Neural progenitor cell (in vitro differentiated cells): ENCODE data around the gene LBH. TPM values are rescaled to one million over a fixed set of nuclear protein-coding genes. Genes with fewer than 3 reads are reported as not detected.

ENCODE experiments used
- DNase-seq: peaks from one replicate; pipeline ENCODE4 v3.0.0-alpha.2; 2016; ENCODE audit warnings: low spot score
- H2AFZ ChIP-seq: fragments of 200-600 bp; sonication (generic); replicated peaks from 2 replicates; pipeline ENCODE4 v1.6.1; 2016; ENCODE audit warnings: antibody characterized with exemption
- H3F3A ChIP-seq: fragments of 200-600 bp; sonication (generic); 2 replicates; pipeline ENCODE4 v1.6.1; 2016; ENCODE audit warnings: antibody characterized with exemption, low read depth
- H3K27ac ChIP-seq: fragments of 200-600 bp; sonication (generic); 2 replicates; pipeline ENCODE4 v1.5.1; 2016; ENCODE audit warnings: mild to moderate bottlenecking
- H3K27me3 ChIP-seq: fragments of 200-600 bp; sonication (generic); 2 replicates; pipeline ENCODE4 v1.6.1; 2016; ENCODE audit warnings: mild to moderate bottlenecking, moderate library complexity
- H3K36me3 ChIP-seq: fragments of 200-600 bp; sonication (generic); 2 replicates; pipeline ENCODE4 v1.5.1; 2016
- H3K4me1 ChIP-seq: fragments of 200-600 bp; sonication (generic); 2 replicates; pipeline ENCODE4 v1.6.1; 2016; ENCODE audit warnings: mixed run types
- H3K4me2 ChIP-seq: fragments of 200-600 bp; sonication (generic); 2 replicates; pipeline ENCODE4 v1.6.1; 2016
- H3K4me3 ChIP-seq: fragments of 200-600 bp; sonication (generic); 2 replicates; pipeline ENCODE4 v1.5.1; 2016
- H3K79me2 ChIP-seq: fragments of 200-600 bp; sonication (generic); 2 replicates; pipeline ENCODE4 v1.6.1; 2016; ENCODE audit warnings: low read depth
- H3K9ac ChIP-seq: fragments of 200-600 bp; sonication (generic); 2 replicates; pipeline ENCODE4 v1.6.1; 2016
- H3K9me3 ChIP-seq: fragments of 200-600 bp; sonication (generic); 2 replicates; pipeline ENCODE4 v1.5.1; 2016; ENCODE audit warnings: low read depth
- H4K20me1 ChIP-seq: fragments of 200-600 bp; sonication (generic); 2 replicates; pipeline ENCODE4 v1.6.1; 2016; ENCODE audit warnings: low read depth
- H3K27ac Mint-ChIP-seq: 3 replicates; pipeline ENCODE4 v1.8.0; 2021; ENCODE audit warnings: mixed read lengths
- H3K27me3 Mint-ChIP-seq: 2 replicates; pipeline ENCODE4 v1.8.0; 2022; ENCODE audit warnings: low read depth, mild to moderate bottlenecking, inconsistent platforms, moderate library complexity, mixed read lengths; ENCODE audit not compliant: insufficient read depth
- H3K36me3 Mint-ChIP-seq: 3 replicates; pipeline ENCODE4 v1.8.0; 2021; ENCODE audit warnings: mixed read lengths
- H3K4me1 Mint-ChIP-seq: 3 replicates; pipeline ENCODE4 v1.8.0; 2021; ENCODE audit warnings: mixed read lengths
- H3K4me3 Mint-ChIP-seq: 3 replicates; pipeline ENCODE4 v1.8.0; 2021; ENCODE audit warnings: mild to moderate bottlenecking, moderate library complexity, mixed read lengths
- H3K9me3 Mint-ChIP-seq: 3 replicates; pipeline ENCODE4 v1.8.0; 2020; ENCODE audit warnings: mixed read lengths
- CTCF ChIP-seq: fragments of 200-600 bp; sonication (generic); IDR thresholded peaks from 2 replicates; pipeline ENCODE4 v1.5.1; 2017; ENCODE audit warnings: antibody characterized with exemption, mild to moderate bottlenecking
- EZH2 ChIP-seq: fragments of 200-600 bp; sonication (generic); IDR thresholded peaks from 2 replicates; pipeline ENCODE4 v1.6.1; 2017; ENCODE audit warnings: antibody characterized with exemption, mild to moderate bottlenecking, moderate library complexity
- EZH2phosphoT487 ChIP-seq: fragments of 200-600 bp; sonication (generic); IDR thresholded peaks from 2 replicates; pipeline ENCODE4 v1.6.1; 2017; ENCODE audit warnings: antibody characterized with exemption
- total RNA-seq: library from RNA; depleted of rRNA; stranded (reverse); fragments of >200 nt; gene quantifications from 2 replicates; pipeline ENCODE4 v1.2.3, GENCODE V29; 2015; ENCODE audit warnings: low replicate concordance

The LBH gene
- total RNA-seq, 1 donor from 2014 or later: 4.2 TPM

GRCh38 chr2:30272761-30273573, 41.6 kb downstream of the LBH start:
- H3K36me3 ChIP-seq: no peaks in the 10 kb centered on the region
- no peak overlapping the region for H3K27ac ChIP-seq
- H4K20me1 ChIP-seq: no peaks in the 10 kb centered on the region
- no peak overlapping the region for H3K9ac ChIP-seq
- H3K36me3 Mint-ChIP-seq: no peaks in the 10 kb centered on the region
- H3K27me3 ChIP-seq: no peaks in the 10 kb centered on the region
- H3K4me3 ChIP-seq: no peak overlapping the region
- H3K9me3 Mint-ChIP-seq: no peaks in the 10 kb centered on the region
- no peak overlapping the region for H3K4me2 ChIP-seq
- H3K4me3 Mint-ChIP-seq: no peak overlapping the region
- no peaks in the 10 kb centered on the region for H3K9me3 ChIP-seq
- H3K27me3 Mint-ChIP-seq: peaks cover 13% of the 10 kb centered on the region
- TF ChIP-seq CTCF (no peak), EZH2 (no peak), EZH2phosphoT487 (no peak)
- H3K4me1 ChIP-seq: no peaks in the 10 kb centered on the region
- no peak for DNase-seq
- H2AFZ ChIP-seq: no peak overlapping the region
- H3K27ac Mint-ChIP-seq: no peak overlapping the region
- no peaks in the 10 kb centered on the region for H3K79me2 ChIP-seq
- peaks cover 8% of the 10 kb centered on the region for H3K4me1 Mint-ChIP-seq
- no peaks in the 10 kb centered on the region for H3F3A ChIP-seq

- H2AFZ ChIP-seq: no peak overlapping the region
- H4K20me1 ChIP-seq: no peaks in the 10 kb centered on the region
- H3K4me3 ChIP-seq: no peak overlapping the region
- no peaks in the 10 kb centered on the region for H3K27me3 ChIP-seq
- no peak overlapping the region for H3K27ac ChIP-seq
- no peak for DNase-seq
- no peaks in the 10 kb centered on the region for H3K9me3 Mint-ChIP-seq
- TF ChIP-seq EZH2: no peak
- TF ChIP-seq CTCF: no peak
- no peak for TF ChIP-seq EZH2phosphoT487
- no peaks in the 10 kb centered on the region for H3F3A ChIP-seq
- H3K4me2 ChIP-seq: no peak overlapping the region
- H3K27me3 Mint-ChIP-seq: peaks cover 16% of the 10 kb centered on the region
- peaks cover 8% of the 10 kb centered on the region for H3K4me1 Mint-ChIP-seq
- no peak overlapping the region for H3K27ac Mint-ChIP-seq
- no peak overlapping the region for H3K4me3 Mint-ChIP-seq
- H3K79me2 ChIP-seq: no peaks in the 10 kb centered on the region
- H3K9ac ChIP-seq: no peak overlapping the region
- H3K9me3 ChIP-seq: no peaks in the 10 kb centered on the region
- no peaks in the 10 kb centered on the region for H3K4me1 ChIP-seq
- no peaks in the 10 kb centered on the region for H3K36me3 Mint-ChIP-seq
- no peaks in the 10 kb centered on the region for H3K36me3 ChIP-seq
Measured at GRCh38 chr2:30273574-30273929, 42.2 kb downstream of the LBH start.

- Histone ChIP-seq H3K4me2 (no peak overlapping the region), H4K20me1 (no peaks in the 10 kb centered on the region), H3K9me3 (no peaks in the 10 kb centered on the region), H3K27ac (no peak overlapping the region), H3K4me1 (no peaks in the 10 kb centered on the region), H3K9ac (no peak overlapping the region), H3K79me2 (no peaks in the 10 kb centered on the region), H3K4me3 (no peak overlapping the region), H2AFZ (no peak overlapping the region), H3F3A (no peaks in the 10 kb centered on the region), H3K27me3 (no peaks in the 10 kb centered on the region), H3K36me3 (no peaks in the 10 kb centered on the region)
- Mint-ChIP-seq H3K9me3 (no peaks in the 10 kb centered on the region), H3K4me3 (no peak overlapping the region), H3K27me3 (peaks cover 17% of the 10 kb centered on the region), H3K36me3 (no peaks in the 10 kb centered on the region), H3K27ac (no peak overlapping the region), H3K4me1 (peaks cover 8% of the 10 kb centered on the region)
- DNase-seq: no peak
- TF ChIP-seq EZH2 (no peak), CTCF (no peak), EZH2phosphoT487 (no peak)
Measured at GRCh38 chr2:30275256-30275655, 43.9 kb downstream of the LBH start.
